ENCODE measurements around the gene KRT39.

KRT39 gene

GRCh38 chr17:40980117-40980516 lies 13.4 kb upstream of the KRT39 start:
- DNase-seq (ENCODE audit: low read depth) = no peak

GRCh38 chr17:40978575-40979151 lies 11.9 kb upstream of the KRT39 start:
- DNase-seq (ENCODE audit: low read depth) = no peak

- no peak for DNase-seq (ENCODE audit: low read depth)
These were observed 8.8 kb upstream of the KRT39 start for GRCh38 chr17:40975516-40975915.

- no peak for DNase-seq (ENCODE audit: low read depth)
These were observed 7.6 kb upstream of the KRT39 start for GRCh38 chr17:40974366-40974765.

- no peak for DNase-seq (ENCODE audit: low read depth)
These were observed 834 bp upstream of the KRT39 start for GRCh38 chr17:40967582-40967981.

- DNase-seq (ENCODE audit: low read depth) = no peak
These were observed 2.9 kb downstream of the KRT39 start for GRCh38 chr17:40963838-40964237.

- no peak for DNase-seq (ENCODE audit: low read depth)
These were observed 4.6 kb downstream of the KRT39 start for GRCh38 chr17:40962059-40962561.

GRCh38 chr17:40961591-40961990 lies 5.2 kb downstream of the KRT39 start:
- DNase-seq (ENCODE audit: low read depth) = peak; percentile 65

GRCh38 chr17:40960144-40960543 lies 6.6 kb downstream of the KRT39 start:
- no peak for DNase-seq (ENCODE audit: low read depth)

- no peak for DNase-seq (ENCODE audit: low read depth)
These were observed 8.4 kb downstream of the KRT39 start for GRCh38 chr17:40958086-40958953.

GRCh38 chr17:40956401-40957254 lies 10.1 kb downstream of the KRT39 start:
- peak; percentile 93 for DNase-seq (ENCODE audit: low read depth)

- peak; percentile 73 for DNase-seq (ENCODE audit: low read depth)
These were observed 12.9 kb downstream of the KRT39 start for GRCh38 chr17:40953881-40954280.

- peak; percentile 96 for DNase-seq (ENCODE audit: low read depth)
These were observed 14.1 kb downstream of the KRT39 start for GRCh38 chr17:40952661-40953060.

GRCh38 chr17:40952154-40952553 lies 14.6 kb downstream of the KRT39 start:
- DNase-seq (ENCODE audit: low read depth) = no peak

- DNase-seq (ENCODE audit: low read depth) = no peak
These were observed 15.6 kb downstream of the KRT39 start for GRCh38 chr17:40951011-40951622.

GRCh38 chr17:40950176-40950575 lies 16.6 kb downstream of the KRT39 start:
- DNase-seq (ENCODE audit: low read depth) = no peak

- DNase-seq (ENCODE audit: low read depth) = no peak
These were observed 17.3 kb downstream of the KRT39 start for GRCh38 chr17:40949418-40949817.

- DNase-seq (ENCODE audit: low read depth) = no peak
These were observed 18.8 kb downstream of the KRT39 start for GRCh38 chr17:40947929-40948328.

GRCh38 chr17:40945414-40945813 lies 21.3 kb downstream of the KRT39 start:
- no peak for DNase-seq (ENCODE audit: low read depth)

- no peak for DNase-seq (ENCODE audit: low read depth)
These were observed 22.2 kb downstream of the KRT39 start for GRCh38 chr17:40944531-40944930.

- no peak for DNase-seq (ENCODE audit: low read depth)
These were observed 24.2 kb downstream of the KRT39 start for GRCh38 chr17:40942553-40942952.

- DNase-seq (ENCODE audit: low read depth) = no peak
These were observed 26.5 kb downstream of the KRT39 start for GRCh38 chr17:40940266-40940665.
